ENCODE measurements around the gene APOO. TPM values are rescaled to one million over a fixed set of nuclear protein-coding genes. Genes with fewer than 3 reads are reported as not detected.

Gene APOO
- total RNA-seq, 1 experiment from 2014 or later = 95.3 TPM

DNA sequence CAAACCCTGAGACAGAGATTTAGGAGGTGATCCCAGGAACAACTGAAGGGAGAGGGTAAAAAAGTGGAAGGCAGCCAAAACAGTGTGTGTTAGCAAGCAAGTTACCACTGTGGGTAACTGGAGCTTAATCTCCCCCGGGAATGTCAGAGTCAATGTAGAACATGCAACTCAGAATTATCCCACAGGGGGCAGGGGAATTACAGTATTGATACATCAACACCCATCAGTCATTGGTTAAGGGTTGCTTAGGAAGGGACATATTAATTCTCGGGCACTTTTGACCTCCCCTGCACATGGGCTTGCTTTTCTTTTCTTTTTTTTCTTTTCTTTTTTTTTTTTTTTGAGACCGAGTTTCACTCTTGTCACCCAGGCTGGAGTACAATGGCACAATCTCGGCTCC lies 29.4 kb upstream of the APOO start:
- H3K27me3 ChIP-seq (ENCODE audit: insufficient read depth, low read length) = no peaks in the 10 kb centered on the region
- no peak overlapping the region for H3K4ac ChIP-seq (ENCODE audit: low read depth, low read length)
- no peaks in the 10 kb centered on the region for H4K20me1 ChIP-seq (ENCODE audit: control insufficient read depth, insufficient read depth, insufficient read length)
- H3K27ac ChIP-seq (ENCODE audit: insufficient read length, low read depth, low read length) = no peak overlapping the region
- H3K9me3 ChIP-seq (ENCODE audit: control insufficient read depth, low read depth, low read length) = no peaks in the 10 kb centered on the region
- no peak overlapping the region for H2BK15ac ChIP-seq (ENCODE audit: low read depth, low read length)
- Mint-ChIP-seq H3K9me3 (no peaks in the 10 kb centered on the region), H3K27ac (peak overlapping the region in 1 of 3 experiments; percentile 41; a peak in 2 of 7 replicates), H3K27me3 (ENCODE audit: low read depth) (no peaks in the 10 kb centered on the region), H3K4me3 (no peak overlapping the region; a peak in 1 of 5 replicates), H3K4me1 (peaks cover 10 to 18% of the 10 kb centered on the region in 2 experiments), H3K36me3 (ENCODE audit: insufficient read depth in 1 of 3, low read depth in 3 of 3) (no peaks in the 10 kb centered on the region)
- no peaks in the 10 kb centered on the region for H3K79me2 ChIP-seq (ENCODE audit: insufficient read depth, low read length)
- H3K4me1 ChIP-seq (ENCODE audit: insufficient read depth, low read length) = no peaks in the 10 kb centered on the region; the same call in 1 of the 2 replicates
- H2BK20ac ChIP-seq (ENCODE audit: low read depth, low read length, poor library complexity, severe bottlenecking) = no peak overlapping the region
- H3K56ac ChIP-seq (ENCODE audit: insufficient read length, low read depth, low read length) = no peak overlapping the region
- no CpG with 5 or more reads among the region's 4 CpGs for WGBS (ENCODE audit: extremely low coverage, insufficient read length, low lambda C conversion rate)
- H2AK5ac ChIP-seq (ENCODE audit: insufficient read length, low read length) = no peak overlapping the region
- no peak overlapping the region for H2AFZ ChIP-seq (ENCODE audit: low read length)
- H3K79me1 ChIP-seq (ENCODE audit: insufficient read depth, low read depth, low read length, poor library complexity, severe bottlenecking) = no peaks in the 10 kb centered on the region
- H2BK120ac ChIP-seq (ENCODE audit: low read depth, low read length, poor library complexity, severe bottlenecking) = no peak overlapping the region
- no peak overlapping the region for H3K4me2 ChIP-seq (ENCODE audit: insufficient read depth, insufficient read length, low read length)
- H3K9ac ChIP-seq (ENCODE audit: extremely low read depth, insufficient read length, low read length) = no peak overlapping the region
- no peak overlapping the region for H4K8ac ChIP-seq (replicated peaks; ENCODE audit: insufficient read length, low read depth, low read length)
- no peak overlapping the region for H3K18ac ChIP-seq (ENCODE audit: insufficient read length, low read depth, low read length)
- H3K23ac ChIP-seq (ENCODE audit: insufficient read length, low read depth, low read length) = no peak overlapping the region
- H3T11ph ChIP-seq (ENCODE audit: low read length) = no peak overlapping the region
- H3K14ac ChIP-seq (ENCODE audit: insufficient read depth, low read length) = no peak overlapping the region
- H2BK12ac ChIP-seq (ENCODE audit: insufficient read length, low read depth, low read length) = no peak overlapping the region
- no peak for DNase-seq
- H2BK5ac ChIP-seq (ENCODE audit: insufficient read length, low read length) = no peak overlapping the region
- TF ChIP-seq, protein P1, sequence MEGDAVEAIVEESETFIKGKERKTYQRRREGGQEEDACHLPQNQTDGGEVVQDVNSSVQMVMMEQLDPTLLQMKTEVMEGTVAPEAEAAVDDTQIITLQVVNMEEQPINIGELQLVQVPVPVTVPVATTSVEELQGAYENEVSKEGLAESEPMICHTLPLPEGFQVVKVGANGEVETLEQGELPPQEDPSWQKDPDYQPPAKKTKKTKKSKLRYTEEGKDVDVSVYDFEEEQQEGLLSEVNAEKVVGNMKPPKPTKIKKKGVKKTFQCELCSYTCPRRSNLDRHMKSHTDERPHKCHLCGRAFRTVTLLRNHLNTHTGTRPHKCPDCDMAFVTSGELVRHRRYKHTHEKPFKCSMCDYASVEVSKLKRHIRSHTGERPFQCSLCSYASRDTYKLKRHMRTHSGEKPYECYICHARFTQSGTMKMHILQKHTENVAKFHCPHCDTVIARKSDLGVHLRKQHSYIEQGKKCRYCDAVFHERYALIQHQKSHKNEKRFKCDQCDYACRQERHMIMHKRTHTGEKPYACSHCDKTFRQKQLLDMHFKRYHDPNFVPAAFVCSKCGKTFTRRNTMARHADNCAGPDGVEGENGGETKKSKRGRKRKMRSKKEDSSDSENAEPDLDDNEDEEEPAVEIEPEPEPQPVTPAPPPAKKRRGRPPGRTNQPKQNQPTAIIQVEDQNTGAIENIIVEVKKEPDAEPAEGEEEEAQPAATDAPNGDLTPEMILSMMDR (conservative IDR thresholded peaks at IDR 0.05) = peak; percentile 47
- no peaks in the 10 kb centered on the region for H3K23me2 ChIP-seq (ENCODE audit: insufficient read length, low read depth, low read length, poor library complexity, severe bottlenecking)
- no peak overlapping the region for H4K91ac ChIP-seq (ENCODE audit: insufficient read length, low read depth, low read length)
- no peak overlapping the region for H4K5ac ChIP-seq (ENCODE audit: insufficient read length, low read depth, low read length)

All from H9 (cell line).